Measurements from ENCODE around the gene LRP1B.

Gene LRP1B

DNA sequence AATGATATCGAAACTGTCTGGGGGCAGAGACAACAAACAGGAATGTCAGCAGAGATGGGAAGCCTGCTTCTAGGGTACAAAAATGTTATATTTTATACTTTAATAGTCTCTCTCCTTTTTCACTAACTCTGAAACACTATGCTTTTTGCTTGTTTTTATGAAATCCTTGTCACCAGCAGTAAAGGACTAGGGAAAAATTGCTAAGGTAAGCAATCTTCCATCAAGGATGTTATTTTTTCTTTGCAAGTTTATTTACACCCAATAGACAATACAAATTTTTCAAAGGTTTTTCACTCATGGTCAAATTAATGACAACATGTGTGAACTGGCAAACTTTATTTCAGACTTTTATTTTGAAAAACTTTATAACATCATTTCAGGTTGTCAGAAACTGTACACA is 1884.8 kb downstream of the LRP1B start:
- DNase-seq (ENCODE audit: low spot score) = no peak

DNA sequence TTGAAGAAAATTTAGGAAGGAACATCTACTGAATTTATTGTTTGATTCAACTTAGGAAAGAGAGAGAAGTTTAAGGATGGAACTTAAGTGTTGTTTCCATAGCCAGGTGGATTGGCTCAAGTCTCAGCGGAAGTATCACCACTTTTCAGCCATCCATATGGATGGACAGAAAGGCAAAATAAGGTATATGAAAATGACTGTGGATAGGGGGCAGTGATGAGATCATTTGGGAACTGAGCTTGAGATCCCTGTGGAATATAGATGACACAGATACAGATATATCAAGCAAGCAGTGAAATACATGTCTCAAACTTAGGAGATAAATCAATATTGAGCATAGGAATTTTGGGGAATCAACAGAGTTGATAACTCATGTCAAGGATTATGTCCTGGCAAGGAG is 1887.9 kb downstream of the LRP1B start:
- no peak for DNase-seq (ENCODE audit: low spot score)

DNA sequence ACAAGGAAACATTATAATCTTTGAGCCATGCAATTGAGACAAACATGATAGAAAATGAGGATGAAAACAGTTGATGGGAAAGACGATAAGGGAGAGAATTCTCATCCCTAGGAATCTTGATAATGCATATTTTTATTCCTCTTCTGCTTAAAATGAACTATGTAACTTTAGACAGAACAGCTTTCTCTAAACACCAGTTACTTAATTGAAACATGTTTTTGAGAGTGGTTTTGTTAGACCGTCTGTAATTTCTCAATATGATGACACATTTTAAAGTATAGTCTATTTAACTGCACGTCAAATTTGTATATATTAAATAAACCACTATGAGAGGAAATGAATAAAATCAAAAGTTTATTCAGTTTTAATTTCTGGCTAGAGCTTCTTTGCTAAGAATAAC is 1896.7 kb downstream of the LRP1B start:
- DNase-seq (ENCODE audit: low spot score) = no peak

DNA sequence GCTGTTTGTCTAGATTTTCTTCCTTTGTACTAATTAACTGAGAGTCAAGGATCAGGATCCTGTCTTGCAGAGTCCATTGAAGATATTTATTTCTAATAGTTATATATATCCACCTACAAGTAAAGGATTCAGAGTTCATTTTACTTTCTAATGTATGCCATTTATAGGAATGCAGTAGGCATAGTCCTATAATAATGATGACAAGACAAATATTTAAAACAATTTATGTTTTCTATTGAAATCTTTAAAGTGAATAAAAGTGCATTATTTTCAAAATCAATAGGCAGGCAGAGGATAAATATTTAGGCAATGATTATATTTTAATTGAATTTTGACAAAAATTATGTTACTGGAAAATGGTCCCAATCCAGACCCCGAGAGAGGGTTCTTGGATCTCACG is 1919.9 kb downstream of the LRP1B start:
- DNase-seq (ENCODE audit: low spot score) = no peak

DNA sequence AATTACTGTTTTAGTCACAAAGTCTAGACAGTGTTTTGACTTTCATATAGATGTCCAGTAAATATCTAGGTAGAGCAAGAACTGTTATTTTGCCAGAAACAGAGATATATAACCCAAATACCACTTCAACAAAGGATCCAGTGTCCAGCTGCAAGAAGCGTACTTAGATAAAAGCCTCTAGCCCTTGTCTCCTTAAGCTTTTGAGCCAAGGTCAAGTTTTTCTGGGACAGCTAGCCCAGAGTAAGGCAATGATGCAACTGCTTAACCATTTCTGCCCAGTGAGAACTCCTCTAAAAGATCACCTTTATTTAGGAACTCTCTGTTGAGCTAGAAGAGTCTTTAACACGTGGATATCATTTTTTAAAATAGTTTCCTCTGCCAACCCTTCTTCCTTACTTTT is 1925.7 kb downstream of the LRP1B start:
- DNase-seq (ENCODE audit: low spot score) = no peak

DNA sequence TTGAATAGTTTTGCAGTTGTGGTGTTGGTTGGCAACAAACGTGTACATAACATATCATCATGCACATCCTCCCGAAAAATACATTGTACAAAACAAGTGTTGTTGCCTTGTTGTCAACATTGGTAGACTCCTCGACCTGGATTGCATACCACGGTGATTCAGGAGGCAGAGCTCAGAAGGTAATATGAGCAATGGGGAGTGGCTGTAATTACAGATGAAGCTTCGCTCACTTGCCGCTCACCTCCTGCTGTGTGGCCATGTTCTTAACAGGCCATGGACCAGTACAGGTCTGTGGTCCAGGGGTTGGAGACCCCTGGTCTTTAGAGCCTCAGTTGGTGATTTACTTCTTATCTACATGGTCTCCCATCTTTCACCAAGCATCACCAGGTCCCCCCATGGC is 1927.5 kb downstream of the LRP1B start:
- no peak for DNase-seq (ENCODE audit: low spot score)

DNA sequence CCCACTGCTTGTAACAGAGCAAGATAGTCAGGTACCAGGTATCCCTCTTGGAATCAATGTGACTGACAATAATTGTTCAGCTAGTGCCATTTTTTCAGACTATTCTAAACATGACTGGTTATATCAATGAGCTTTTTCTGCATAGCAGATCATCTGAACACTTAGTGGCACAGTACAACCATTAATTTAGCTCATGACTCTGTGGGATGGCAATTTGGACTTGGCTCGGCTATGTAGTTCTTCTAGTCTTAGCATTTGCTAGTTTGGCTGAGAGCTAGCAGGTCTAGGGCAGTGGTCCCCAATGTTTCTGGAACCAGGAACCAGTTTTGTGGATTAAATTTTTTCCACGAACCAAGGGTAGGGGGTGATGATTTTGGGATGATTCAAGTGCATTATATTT is 1929.2 kb downstream of the LRP1B start:
- no peak for DNase-seq (ENCODE audit: low spot score)

DNA sequence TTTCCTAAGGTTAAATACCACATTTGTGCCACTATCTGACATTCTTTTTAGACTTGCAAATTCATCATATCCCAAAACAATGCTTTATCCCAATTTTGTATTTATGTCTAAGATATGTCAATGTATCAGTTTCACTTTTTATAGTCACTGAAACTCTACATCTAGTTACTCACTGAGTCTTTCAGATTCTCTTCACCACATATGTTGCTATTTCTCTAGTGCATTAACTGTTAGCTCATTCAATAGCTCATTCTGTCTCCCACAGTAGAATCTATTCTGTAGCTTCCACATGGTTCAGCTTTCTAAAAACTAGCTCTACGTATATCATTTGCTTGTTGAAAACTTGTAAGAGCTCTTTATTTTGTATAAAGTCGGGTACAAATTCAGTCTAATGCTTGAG is 1930.1 kb downstream of the LRP1B start:
- DNase-seq (ENCODE audit: low spot score) = no peak

DNA sequence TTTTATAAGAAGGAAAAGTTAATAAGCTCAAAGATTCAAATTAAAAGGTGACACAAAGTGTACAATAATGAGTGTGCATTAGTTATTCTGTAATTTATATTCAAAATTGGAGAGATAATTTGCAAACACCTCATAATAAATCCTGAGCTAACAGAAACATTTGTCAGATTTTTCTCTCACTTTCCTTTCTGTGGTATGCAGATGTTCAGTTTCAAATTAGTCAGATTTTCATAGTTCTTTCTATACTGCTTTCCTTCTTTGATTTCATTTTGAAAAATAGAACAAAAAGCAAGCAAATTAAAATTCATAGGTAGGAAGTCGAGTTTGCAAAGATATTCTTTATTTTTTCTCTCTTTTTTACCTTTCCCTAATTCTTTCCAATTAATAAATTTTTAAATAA is 1930.5 kb downstream of the LRP1B start:
- no peak for DNase-seq (ENCODE audit: low spot score)

DNA sequence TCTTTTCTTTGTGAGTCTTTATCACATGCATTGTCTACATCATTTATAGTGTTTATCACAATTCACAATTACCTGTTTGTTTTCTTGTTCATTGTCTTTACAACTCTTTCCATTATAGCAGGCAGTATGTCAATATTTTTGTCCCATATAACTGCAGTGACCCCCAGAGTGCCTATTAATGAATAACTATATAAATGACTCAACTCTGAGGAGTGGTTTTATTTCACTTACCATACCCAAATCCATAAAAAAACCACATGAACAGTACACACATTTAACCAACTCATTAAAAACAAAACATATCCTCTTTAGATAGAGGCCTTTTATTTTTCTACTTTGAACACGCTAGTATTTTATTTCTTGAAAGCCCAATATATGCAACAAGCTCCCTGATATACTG is 1931.5 kb downstream of the LRP1B start:
- no peak for DNase-seq (ENCODE audit: low spot score)

DNA sequence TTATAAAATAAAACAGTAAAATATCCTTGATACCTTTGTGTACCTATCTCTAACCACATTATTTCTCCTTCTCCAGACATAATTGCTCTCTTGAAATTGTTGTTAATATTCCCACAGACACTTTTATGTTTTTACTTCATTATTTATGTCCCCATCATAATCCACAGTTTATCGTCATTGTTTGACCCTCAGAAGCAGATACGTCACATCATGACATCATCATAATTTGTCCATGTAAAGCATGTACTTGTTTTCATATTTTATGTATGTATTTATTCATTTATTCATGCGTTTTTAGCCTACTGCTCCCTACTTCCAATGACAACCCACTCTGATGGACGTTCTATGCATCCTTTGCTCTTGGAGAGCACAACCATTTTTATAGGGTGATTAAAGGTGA is 1943.7 kb downstream of the LRP1B start:
- no peak for DNase-seq (ENCODE audit: low spot score)

DNA sequence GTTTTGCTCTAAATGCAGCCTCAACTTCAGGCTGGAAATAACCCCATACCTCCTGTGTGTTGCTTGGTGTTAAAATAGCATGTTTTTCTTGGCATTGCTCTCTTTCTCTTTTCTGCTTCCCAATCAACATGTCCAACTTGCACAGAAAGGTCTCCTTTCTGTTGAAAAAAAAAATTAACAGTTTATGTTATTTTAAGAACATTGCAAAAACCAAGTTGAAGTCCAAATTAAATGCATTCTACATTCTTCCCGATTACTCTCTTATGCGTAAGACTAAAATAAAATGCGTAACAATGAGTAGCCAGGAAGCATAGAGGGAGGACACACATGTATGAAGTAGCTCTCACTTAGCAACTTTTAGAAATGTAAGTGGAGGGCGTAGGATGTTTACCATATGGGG is 1944.5 kb downstream of the LRP1B start:
- no peak for DNase-seq (ENCODE audit: low spot score)

DNA sequence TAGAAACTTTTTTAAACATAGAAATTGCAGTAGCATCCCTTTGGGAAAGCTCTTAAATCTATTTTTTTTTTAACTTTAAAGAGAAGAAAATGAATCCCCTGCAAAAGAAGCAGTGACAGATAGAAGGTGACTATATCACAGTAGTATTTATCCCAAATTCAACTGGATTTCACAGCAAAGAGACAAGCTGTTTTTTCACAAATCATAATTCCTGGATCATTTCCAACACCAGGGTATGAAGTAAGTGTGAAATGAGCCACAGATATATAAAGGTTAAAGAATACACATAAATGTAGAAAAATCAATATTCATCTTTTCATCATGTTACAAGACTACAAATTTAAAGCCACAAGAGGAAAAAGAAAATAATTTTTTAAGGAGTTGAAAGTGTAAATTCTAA is 1945.7 kb downstream of the LRP1B start:
- no peak for DNase-seq (ENCODE audit: low spot score)

DNA sequence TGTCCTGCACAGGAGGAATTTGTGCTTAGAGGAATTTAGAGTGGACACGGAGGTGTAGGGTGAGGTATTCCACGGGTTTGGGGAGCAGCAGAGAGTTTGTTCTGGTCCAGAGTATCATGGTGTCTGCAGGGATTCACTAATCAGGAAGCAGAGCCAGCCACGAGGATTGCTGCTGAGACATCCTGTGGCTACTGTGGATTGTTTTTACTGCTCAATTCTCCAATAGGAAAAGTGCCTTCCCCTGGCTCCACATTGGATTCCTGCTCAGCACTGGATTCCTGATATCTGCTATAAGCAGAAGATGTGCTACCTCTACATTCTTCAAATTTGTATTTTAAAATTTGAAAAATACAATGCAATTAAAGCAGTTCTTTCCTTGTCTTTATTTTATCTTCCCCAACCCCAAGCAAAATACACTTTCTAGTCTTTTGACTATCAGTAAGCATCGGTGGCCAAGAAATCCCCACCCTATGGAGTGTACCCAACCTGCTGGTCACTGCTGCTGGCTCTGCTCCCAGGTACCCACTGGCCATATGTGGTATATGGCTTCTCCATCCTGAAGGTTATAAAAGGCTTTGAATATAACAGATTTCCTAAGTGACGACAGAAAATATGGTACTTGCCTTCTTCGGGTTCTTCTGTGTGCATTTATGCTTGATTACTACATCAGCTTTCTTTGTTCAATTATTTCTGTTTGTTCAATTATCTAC is 1947.6 kb downstream of the LRP1B start:
- DNase-seq (ENCODE audit: low spot score) = no peak

Data from HuH-7 (cell line).